CD4-positive, alpha-beta T cell treated with Interleukin-6 for 4 hours (primary cell): Measurements from ENCODE around the gene ERC1.

Source experiments
- DNase-seq: peaks from one replicate; pipeline ENCODE4 v3.0.0-alpha.2; 2020; ENCODE audit warnings: mixed read lengths

ERC1 gene

DNA sequence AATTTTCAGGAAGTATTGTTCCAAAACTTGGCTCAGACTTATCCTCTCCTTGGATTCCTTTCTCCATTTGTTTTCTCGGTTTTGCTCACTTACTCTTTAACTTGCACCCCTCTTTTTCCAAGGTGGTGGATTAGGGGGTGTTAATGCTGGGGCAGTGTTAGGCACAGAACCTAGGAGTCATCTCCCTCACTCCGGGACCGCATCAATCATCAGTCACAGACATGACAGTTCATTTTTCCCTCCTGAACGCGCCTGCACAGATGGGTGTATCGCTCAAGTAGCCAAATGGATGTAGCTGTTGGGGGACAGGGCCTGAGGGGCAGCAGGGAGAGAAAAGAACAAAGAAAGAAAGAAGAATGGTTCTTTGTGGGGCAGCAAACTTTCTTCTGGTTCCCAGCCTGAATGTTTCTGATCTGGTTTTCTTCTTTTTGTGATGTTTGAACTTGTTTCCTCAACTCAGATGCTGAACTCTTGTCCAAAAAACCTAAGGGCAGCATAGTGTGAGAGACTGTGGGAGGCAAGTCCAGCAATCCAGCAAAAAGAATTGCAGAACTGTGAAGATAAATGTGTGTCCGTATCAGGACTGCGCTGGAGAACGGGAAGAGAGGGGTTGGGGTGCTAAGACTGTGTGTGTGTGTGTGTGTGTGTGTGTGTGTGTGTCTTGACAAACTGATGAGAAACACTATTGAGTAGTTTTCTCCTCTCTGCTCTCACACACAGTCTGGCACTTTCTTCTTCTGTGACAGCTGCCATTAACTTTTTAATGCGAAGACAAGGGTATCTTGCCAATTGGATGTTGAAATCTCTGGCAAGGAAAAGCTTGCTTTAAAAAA, 472.3 kb downstream of the ERC1 start:
- DNase-seq, result no peak

DNA sequence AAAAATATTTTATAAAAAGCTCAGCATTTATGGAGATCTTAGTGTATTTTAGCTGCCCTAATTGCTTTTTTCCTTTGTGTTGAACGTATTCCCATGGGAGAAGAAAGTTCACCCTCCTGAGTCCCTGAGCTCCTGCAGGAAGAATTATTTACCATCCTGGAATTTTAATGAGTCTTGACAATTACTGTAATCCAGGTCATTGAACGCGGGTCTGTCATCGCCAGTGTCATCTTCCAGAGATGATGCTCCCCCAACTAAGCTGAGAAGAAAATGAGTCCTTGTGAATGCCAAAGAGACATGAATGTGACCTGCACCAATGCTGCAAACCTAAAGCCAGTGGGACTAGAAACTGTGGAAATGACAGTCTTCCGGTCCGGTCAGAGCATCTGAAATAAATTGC, 473.9 kb downstream of the ERC1 start:
- DNase-seq, result no peak

DNA sequence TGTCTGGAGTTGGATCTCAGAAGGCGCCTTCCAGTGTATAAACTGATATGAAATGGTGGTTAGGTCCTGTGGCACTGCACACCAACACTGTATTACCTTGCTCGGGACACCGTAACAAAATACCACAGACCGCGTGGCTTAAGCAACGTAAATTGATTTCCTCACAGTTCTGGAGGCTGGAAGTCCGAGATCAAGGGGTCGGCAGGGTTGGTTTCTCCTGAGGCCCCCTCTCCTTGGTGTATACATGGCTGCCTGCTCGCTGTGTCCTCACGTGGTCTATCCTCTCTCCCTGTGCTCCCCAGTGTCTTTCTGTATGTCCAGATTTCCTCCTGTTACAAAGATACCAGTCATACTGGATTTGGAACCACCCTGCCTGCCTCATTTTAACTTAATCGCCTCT, 475.0 kb downstream of the ERC1 start:
- DNase-seq, result no peak

GRCh38 chr12:1466481-1467154, 475.6 kb downstream of the ERC1 start:
- no peak for DNase-seq

- DNase-seq, result no peak
Measured at GRCh38 chr12:1467710-1468109, 476.7 kb downstream of the ERC1 start.

GRCh38 chr12:1469070-1469469, 478.0 kb downstream of the ERC1 start:
- DNase-seq, result no peak

- no peak for DNase-seq
Measured at GRCh38 chr12:1470051-1470450, 479.0 kb downstream of the ERC1 start.

DNA sequence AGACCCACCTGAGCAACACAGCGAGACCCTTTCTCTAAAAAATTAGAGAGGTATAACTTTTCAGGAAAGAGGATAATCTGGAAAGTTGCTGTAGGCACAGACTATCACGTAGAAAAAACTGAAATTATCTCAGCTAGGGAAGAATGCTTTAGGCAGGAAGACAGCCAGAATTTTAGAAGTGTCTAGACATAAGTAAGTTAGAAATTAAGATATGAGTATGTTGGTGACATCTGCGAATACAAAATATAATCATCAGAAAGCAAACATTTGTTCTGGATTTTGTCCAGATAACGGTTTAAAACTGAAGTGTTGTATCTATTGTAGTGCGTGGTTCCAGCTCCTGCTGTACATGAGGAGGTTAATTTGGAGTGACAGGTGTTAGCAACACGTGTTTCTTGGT, 480.2 kb downstream of the ERC1 start:
- no peak for DNase-seq

DNA sequence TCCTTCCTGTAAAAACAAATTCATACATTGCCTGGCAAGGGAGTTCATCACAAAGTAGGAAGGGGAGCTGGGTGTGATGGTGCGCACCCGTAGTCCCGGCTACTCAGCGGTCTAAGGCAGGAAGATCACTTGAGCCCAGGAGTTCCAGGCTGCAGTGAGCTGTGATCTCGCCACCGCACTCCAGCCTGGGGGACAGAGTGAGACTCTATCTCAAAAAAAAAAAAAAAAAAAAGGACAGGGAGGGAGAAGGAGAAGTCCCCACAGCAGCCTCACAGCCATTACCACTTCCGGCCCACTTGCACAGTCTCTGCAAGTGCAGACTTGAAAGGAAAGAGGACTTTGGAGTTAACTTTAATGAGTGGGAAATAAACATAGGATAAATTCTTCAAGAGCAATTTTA, 482.4 kb downstream of the ERC1 start:
- DNase-seq, result peak; percentile 49

GRCh38 chr12:1474041-1474573, 483.1 kb downstream of the ERC1 start:
- no peak for DNase-seq

- DNase-seq, result no peak
Measured at GRCh38 chr12:1474574-1475153, 483.6 kb downstream of the ERC1 start.

GRCh38 chr12:1479645-1480044, 488.6 kb downstream of the ERC1 start:
- no peak for DNase-seq

GRCh38 chr12:1481326-1481725, 490.3 kb downstream of the ERC1 start:
- no peak for DNase-seq

DNA sequence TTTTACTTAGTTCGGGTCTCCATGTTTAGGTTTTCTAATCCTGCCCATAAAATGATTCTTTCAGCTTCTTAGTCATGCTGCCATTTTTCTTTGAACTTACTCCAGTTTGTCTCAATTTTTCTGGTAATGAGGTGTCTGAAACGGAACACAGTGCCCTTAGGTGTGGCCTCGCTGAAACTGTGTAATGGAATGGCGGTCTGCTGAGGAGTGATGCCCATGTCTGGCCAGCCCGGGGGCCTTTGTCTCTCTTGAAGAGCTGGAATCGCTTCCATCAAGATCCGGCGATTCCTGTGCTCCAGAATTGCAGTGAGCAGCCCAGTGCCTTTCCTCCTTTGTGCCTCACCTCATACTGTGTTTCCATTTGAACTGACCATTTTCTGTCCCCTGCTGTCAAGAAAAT, 490.9 kb downstream of the ERC1 start:
- DNase-seq, result no peak

DNA sequence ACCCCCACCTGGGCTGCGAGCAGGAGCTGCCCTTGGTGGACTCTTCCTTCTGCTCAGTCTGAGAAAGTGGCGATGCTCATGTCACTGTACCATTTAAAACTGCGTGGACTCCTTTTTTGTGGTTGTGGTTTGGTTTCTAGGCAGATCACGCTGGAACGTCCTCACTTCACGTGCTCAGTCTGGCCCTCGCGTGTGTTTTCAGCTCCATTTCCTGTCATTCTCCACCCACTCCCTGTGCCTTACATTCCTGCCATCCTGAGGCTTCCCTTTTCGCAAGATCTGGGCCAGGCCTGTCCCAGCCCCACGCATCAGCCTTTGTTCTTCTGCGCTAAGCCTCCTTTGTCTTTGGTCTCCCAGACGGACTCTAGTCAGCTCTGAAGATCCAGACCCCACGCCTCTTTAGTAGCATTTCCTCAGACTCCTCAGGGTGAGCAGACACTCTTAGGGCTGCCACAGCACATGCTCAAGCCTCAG, 497.9 kb downstream of the ERC1 start:
- peak; percentile 50 for DNase-seq

- DNase-seq, result no peak
Measured at GRCh38 chr12:1491983-1492697, 501.1 kb downstream of the ERC1 start.

GRCh38 chr12:1493781-1494565, 502.9 kb downstream of the ERC1 start:
- no peak for DNase-seq

DNA sequence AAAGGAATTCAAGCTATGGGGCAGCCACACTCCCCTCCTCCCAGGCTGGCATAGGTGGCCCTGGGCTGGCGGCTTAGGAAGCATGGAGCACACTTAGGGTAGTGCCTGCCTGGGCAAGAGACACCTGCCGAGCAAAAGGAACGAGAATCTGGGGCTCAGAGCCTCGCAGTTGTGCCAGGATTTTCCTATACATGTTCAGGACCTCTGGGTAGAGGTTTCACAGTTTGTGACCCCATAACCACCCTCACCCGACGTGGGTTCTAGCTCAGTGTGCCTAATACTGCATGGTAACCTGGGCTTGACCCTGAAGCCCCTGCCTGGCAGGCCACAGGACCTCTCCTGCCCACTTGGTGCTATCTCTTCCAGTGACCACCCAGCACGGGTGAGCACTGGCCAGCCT, 503.8 kb downstream of the ERC1 start:
- DNase-seq, result no peak

DNA sequence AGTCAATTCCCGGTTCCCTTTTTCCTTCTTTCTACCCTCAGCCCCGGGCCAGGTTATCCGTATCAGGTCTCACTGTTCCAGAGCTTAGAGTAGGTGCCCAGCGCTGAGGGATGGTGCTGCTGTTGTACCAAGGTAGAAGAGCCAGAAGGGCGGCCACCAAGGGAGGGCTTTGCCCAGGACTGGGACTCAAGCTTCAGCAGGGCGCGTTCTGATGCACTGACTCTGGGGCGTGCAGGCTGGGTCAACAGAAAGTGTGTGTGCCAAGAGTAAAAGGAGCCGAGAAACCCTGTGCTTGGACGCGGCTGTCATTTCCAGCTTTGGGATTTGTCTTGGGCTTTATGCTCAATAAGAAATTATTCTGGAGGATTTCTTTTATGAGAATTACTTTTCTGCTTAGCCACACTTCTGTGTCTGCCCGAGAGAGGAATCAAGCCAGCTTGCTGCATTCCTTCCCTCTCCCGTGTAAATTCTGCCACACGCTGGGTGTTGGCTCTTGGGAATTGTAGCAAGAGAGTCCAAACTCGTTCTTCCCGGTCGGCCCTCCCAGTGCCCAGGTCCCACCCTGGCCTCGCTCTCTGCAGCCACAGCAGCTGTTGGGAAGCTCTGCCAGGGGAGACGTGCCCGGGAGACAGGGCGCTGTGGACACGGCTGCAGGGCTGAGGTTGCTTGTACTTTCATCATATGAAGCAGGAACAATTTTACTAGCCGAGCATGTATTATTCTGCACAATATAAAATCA, 505.3 kb downstream of the ERC1 start:
- DNase-seq, result no peak

- DNase-seq, result no peak
Measured at GRCh38 chr12:1497161-1497560, 506.1 kb downstream of the ERC1 start.

DNA sequence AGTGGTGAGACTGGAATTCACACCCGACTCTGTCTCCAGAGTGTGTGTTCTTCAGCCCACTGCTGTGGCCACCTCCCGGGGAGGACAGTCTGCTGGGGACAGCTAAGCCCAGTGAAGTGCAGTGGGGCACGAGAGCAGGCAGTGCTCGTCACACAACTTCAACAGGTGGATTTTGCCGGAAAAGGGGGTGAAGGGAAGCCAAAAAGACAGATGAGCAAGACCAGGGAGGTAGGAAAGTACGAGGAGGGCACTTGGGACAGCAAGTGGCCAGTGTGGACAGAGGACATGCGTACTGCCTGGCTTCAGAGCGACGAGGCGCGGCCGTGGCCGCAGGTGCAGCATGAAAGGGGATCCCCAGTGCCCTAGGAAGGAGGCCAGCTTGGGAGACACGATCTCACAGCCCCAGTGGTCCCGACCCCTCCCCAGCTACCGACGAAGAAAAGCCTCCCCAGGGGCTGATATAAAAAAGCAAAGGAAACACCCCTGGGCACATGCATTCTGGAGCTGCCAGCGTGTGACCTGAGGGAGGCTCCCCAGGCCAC, 507.2 kb downstream of the ERC1 start:
- DNase-seq, result no peak
